WTC11 (cell line): ENCODE results near the gene MCM5.

ENCODE experiments used
- ELF4 ChIP-seq: sonication (generic); formaldehyde crosslinking; IDR thresholded peaks from 2 replicates; pipeline ENCODE4 v1.8.1; 2022; ENCODE audit warnings: low read depth, mild to moderate bottlenecking, moderate library complexity, missing genetic modification reagents
- NR3C1 ChIP-seq: sonication (generic); formaldehyde crosslinking; conservative IDR thresholded peaks from 2 replicates; pipeline ENCODE4 v1.8.1; 2023; ENCODE audit warnings: low read depth, mild to moderate bottlenecking, missing genetic modification reagents
- SP1 ChIP-seq: sonication (generic); formaldehyde crosslinking; conservative IDR thresholded peaks from 2 replicates; pipeline ENCODE4 v1.8.1; 2022; ENCODE audit warnings: missing genetic modification reagents
- ZNF219 ChIP-seq: sonication (generic); formaldehyde crosslinking; IDR thresholded peaks from 2 replicates; pipeline ENCODE4 v1.8.0; 2023; ENCODE audit warnings: missing genetic modification reagents, mild to moderate bottlenecking, borderline replicate concordance
- ZNF396 ChIP-seq: fragments of 250-450 bp; sonication (Bioruptor Pico); IDR thresholded peaks from 2 replicates; pipeline ENCODE4 v1.8.0; 2021; ENCODE audit warnings: mild to moderate bottlenecking, moderate library complexity, borderline replicate concordance
- TF ChIP-seq, protein P1 (sequence below): fragments of 200-600 bp; IDR thresholded peaks from 2 replicates; pipeline ENCODE4 v1.8.0; 2022; ENCODE audit warnings: antibody characterized with exemption
- TF ChIP-seq, protein P2 (sequence below): sonication (generic); formaldehyde crosslinking; IDR thresholded peaks from 2 replicates; pipeline ENCODE4 v1.8.0; 2022; ENCODE audit warnings: mild to moderate bottlenecking, missing genetic modification reagents
- TF ChIP-seq, protein P3 (sequence below): sonication (generic); formaldehyde crosslinking; IDR thresholded peaks from 2 replicates; pipeline ENCODE4 v1.8.1; 2022; ENCODE audit warnings: low read depth, mild to moderate bottlenecking, moderate library complexity, missing genetic modification reagents, borderline replicate concordance
- TF ChIP-seq, protein P4 (sequence below): sonication (generic); formaldehyde crosslinking; IDR thresholded peaks from 2 replicates; pipeline ENCODE4 v1.8.1; 2023; ENCODE audit warnings: mild to moderate bottlenecking, missing genetic modification reagents, moderate library complexity
- TF ChIP-seq, protein P5 (sequence below): sonication (generic); formaldehyde crosslinking; IDR thresholded peaks from 2 replicates; pipeline ENCODE4 v1.8.1; 2022; ENCODE audit warnings: low read depth, missing genetic modification reagents, borderline replicate concordance

DNA sequence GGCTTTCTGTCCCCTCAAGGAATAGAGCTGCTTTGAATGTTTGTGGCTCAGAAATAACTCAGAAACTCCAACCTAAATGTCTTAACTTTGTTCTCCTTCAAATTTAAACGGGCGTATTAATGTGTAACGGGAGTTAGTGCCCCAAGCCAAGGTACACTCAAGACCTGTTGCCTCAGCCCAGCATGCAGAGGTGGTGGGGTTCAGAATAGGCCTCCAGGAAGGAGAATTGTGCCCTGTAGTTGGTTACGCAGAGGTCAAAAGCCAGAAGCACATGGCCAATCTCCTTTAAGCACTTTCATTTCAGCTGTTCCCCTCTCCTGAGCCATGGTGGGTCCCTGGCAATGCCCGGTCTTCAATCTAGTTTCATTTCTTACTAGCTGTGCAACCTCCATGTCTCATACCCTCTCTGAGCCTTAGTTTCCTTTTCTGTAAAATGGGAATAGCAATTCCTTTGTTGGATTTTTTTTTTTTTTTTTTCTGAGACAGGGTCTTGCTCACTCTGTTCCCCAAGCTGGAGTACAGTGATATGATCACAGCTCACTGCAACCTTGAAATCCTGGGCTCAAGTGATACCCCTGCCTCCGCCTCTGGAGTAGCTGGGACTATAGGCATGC, 14.9 kb upstream of the MCM5 start:
- TF ChIP-seq, protein P1, sequence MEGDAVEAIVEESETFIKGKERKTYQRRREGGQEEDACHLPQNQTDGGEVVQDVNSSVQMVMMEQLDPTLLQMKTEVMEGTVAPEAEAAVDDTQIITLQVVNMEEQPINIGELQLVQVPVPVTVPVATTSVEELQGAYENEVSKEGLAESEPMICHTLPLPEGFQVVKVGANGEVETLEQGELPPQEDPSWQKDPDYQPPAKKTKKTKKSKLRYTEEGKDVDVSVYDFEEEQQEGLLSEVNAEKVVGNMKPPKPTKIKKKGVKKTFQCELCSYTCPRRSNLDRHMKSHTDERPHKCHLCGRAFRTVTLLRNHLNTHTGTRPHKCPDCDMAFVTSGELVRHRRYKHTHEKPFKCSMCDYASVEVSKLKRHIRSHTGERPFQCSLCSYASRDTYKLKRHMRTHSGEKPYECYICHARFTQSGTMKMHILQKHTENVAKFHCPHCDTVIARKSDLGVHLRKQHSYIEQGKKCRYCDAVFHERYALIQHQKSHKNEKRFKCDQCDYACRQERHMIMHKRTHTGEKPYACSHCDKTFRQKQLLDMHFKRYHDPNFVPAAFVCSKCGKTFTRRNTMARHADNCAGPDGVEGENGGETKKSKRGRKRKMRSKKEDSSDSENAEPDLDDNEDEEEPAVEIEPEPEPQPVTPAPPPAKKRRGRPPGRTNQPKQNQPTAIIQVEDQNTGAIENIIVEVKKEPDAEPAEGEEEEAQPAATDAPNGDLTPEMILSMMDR = no peak
- TF ChIP-seq SP1 (CRISPR knock-in tag) (no peak), ELF4 (CRISPR knock-in tag) (no peak), ZNF396 (no peak), ZNF219 (CRISPR knock-in tag) (no peak), NR3C1 (CRISPR knock-in tag) (no peak)
- TF ChIP-seq, protein P2, sequence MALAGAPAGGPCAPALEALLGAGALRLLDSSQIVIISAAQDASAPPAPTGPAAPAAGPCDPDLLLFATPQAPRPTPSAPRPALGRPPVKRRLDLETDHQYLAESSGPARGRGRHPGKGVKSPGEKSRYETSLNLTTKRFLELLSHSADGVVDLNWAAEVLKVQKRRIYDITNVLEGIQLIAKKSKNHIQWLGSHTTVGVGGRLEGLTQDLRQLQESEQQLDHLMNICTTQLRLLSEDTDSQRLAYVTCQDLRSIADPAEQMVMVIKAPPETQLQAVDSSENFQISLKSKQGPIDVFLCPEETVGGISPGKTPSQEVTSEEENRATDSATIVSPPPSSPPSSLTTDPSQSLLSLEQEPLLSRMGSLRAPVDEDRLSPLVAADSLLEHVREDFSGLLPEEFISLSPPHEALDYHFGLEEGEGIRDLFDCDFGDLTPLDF (CRISPR knock-in tag) = no peak
- TF ChIP-seq, protein P3, sequence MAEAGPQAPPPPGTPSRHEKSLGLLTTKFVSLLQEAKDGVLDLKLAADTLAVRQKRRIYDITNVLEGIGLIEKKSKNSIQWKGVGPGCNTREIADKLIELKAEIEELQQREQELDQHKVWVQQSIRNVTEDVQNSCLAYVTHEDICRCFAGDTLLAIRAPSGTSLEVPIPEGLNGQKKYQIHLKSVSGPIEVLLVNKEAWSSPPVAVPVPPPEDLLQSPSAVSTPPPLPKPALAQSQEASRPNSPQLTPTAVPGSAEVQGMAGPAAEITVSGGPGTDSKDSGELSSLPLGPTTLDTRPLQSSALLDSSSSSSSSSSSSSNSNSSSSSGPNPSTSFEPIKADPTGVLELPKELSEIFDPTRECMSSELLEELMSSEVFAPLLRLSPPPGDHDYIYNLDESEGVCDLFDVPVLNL (CRISPR knock-in tag) = no peak
- TF ChIP-seq, protein P4, sequence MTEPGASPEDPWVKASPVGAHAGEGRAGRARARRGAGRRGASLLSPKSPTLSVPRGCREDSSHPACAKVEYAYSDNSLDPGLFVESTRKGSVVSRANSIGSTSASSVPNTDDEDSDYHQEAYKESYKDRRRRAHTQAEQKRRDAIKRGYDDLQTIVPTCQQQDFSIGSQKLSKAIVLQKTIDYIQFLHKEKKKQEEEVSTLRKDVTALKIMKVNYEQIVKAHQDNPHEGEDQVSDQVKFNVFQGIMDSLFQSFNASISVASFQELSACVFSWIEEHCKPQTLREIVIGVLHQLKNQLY (CRISPR knock-in tag) = no peak
- TF ChIP-seq, protein P5, sequence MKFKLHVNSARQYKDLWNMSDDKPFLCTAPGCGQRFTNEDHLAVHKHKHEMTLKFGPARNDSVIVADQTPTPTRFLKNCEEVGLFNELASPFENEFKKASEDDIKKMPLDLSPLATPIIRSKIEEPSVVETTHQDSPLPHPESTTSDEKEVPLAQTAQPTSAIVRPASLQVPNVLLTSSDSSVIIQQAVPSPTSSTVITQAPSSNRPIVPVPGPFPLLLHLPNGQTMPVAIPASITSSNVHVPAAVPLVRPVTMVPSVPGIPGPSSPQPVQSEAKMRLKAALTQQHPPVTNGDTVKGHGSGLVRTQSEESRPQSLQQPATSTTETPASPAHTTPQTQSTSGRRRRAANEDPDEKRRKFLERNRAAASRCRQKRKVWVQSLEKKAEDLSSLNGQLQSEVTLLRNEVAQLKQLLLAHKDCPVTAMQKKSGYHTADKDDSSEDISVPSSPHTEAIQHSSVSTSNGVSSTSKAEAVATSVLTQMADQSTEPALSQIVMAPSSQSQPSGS (CRISPR knock-in tag) = no peak
